ENCODE results near the gene CRYGC. TPM values are rescaled to one million over a fixed set of nuclear protein-coding genes. Genes with fewer than 3 reads are reported as not detected.

CRYGC gene
- total and polyA plus RNA-seq, 2 experiments from 2014 or later: not detected

DNA sequence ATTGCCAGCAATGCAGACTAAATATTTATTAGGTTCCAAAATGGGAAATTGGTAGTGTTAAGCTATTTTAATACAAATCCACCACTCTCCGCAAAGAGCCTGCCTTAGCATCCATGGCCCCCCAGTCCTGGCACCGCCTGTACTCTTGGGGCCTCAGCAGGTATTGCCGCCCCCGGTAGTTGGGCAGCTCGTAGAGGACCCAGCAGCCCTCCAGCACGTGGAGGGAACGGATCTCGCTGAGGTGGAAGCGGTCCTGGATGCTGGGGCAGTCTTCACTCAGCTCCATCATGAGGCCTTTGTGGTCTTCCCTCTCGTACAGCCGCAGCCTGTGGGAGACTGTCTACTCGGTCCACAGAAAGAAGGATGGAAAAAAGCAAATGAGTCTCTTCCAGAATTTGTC is 1.5 kb downstream of the CRYGC start (continued):
- TF ChIP-seq, protein P1, sequence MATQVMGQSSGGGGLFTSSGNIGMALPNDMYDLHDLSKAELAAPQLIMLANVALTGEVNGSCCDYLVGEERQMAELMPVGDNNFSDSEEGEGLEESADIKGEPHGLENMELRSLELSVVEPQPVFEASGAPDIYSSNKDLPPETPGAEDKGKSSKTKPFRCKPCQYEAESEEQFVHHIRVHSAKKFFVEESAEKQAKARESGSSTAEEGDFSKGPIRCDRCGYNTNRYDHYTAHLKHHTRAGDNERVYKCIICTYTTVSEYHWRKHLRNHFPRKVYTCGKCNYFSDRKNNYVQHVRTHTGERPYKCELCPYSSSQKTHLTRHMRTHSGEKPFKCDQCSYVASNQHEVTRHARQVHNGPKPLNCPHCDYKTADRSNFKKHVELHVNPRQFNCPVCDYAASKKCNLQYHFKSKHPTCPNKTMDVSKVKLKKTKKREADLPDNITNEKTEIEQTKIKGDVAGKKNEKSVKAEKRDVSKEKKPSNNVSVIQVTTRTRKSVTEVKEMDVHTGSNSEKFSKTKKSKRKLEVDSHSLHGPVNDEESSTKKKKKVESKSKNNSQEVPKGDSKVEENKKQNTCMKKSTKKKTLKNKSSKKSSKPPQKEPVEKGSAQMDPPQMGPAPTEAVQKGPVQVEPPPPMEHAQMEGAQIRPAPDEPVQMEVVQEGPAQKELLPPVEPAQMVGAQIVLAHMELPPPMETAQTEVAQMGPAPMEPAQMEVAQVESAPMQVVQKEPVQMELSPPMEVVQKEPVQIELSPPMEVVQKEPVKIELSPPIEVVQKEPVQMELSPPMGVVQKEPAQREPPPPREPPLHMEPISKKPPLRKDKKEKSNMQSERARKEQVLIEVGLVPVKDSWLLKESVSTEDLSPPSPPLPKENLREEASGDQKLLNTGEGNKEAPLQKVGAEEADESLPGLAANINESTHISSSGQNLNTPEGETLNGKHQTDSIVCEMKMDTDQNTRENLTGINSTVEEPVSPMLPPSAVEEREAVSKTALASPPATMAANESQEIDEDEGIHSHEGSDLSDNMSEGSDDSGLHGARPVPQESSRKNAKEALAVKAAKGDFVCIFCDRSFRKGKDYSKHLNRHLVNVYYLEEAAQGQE (IDR thresholded peaks at IDR 0.05; ENCODE audit: unreplicated experiment): no peak
- TF ChIP-seq NANOG (IDR thresholded peaks at IDR 0.05; ENCODE audit: borderline replicate concordance): no peak
- no peak for TF ChIP-seq POLR2AphosphoS5 (IDR thresholded peaks at IDR 0.05; ENCODE audit: low read depth)
- TF ChIP-seq CREB1 (CRISPR knock-in tag; IDR thresholded peaks at IDR 0.05; ENCODE audit: low read depth): no peak

- H4K20me1 ChIP-seq (replicated peaks; ENCODE audit: insufficient read depth): no peaks in the 10 kb centered on the region
- DNase-seq (ENCODE audit: low spot score): no peak
- H2AFZ ChIP-seq: no peak overlapping the region
- H3K27ac Mint-ChIP-seq: no peak overlapping the region
- H3K4me1 ChIP-seq (ENCODE audit: insufficient read depth): peaks cover 9% of the 10 kb centered on the region; the same call in 1 of the 2 replicates
- H3K4me3 Mint-ChIP-seq: no peak overlapping the region
- no peaks in the 10 kb centered on the region for H3K79me2 ChIP-seq (replicated peaks; ENCODE audit: insufficient read depth)
- H3K9me2 ChIP-seq (ENCODE audit: insufficient read depth): no peaks in the 10 kb centered on the region
- no peak overlapping the region for H3K4me2 ChIP-seq
- peaks cover 16% of the 10 kb centered on the region for H3K27me3 Mint-ChIP-seq (ENCODE audit: insufficient read depth, low read depth, poor library complexity)
- H3K36me3 ChIP-seq (ENCODE audit: insufficient read depth): no peaks in the 10 kb centered on the region
- H3F3A ChIP-seq (replicated peaks; ENCODE audit: low read depth): no peaks in the 10 kb centered on the region
- H3K36me3 Mint-ChIP-seq (ENCODE audit: low read depth): no peaks in the 10 kb centered on the region
- no peak overlapping the region for H3K4me3 ChIP-seq
- ATAC-seq: no peak
- H3K4me1 Mint-ChIP-seq: peaks cover 16% of the 10 kb centered on the region
- no peaks in the 10 kb centered on the region for H3K27me3 ChIP-seq (ENCODE audit: insufficient read depth)
- no peaks in the 10 kb centered on the region for H3K9me3 Mint-ChIP-seq
- H3K27ac ChIP-seq (ENCODE audit: low read depth): no peak overlapping the region
- TF ChIP-seq EZH2 (IDR thresholded peaks at IDR 0.05; ENCODE audit: low read depth, unreplicated experiment) (no peak), CREB1 (CRISPR knock-in tag; IDR thresholded peaks at IDR 0.05; ENCODE audit: low read depth) (no peak), STAT1 (IDR thresholded peaks at IDR 0.05; ENCODE audit: unreplicated experiment) (no peak), JUNB (IDR thresholded peaks at IDR 0.05; ENCODE audit: unreplicated experiment) (no peak), POLR2AphosphoS5 (IDR thresholded peaks at IDR 0.05; ENCODE audit: low read depth) (no peak), ETS1 (IDR thresholded peaks at IDR 0.05) (no peak), NANOG (IDR thresholded peaks at IDR 0.05; ENCODE audit: borderline replicate concordance) (no peak), ZNF331 (CRISPR knock-in tag; IDR thresholded peaks at IDR 0.05; ENCODE audit: low read depth) (no peak), EZH2phosphoT487 (IDR thresholded peaks at IDR 0.05; ENCODE audit: unreplicated experiment) (no peak), CTCF (conservative IDR thresholded peaks at IDR 0.05; ENCODE audit: low read depth in 2 of 2) (no peak), ZNF114 (CRISPR knock-in tag; IDR thresholded peaks at IDR 0.05) (no peak)
- TF ChIP-seq, protein P2, sequence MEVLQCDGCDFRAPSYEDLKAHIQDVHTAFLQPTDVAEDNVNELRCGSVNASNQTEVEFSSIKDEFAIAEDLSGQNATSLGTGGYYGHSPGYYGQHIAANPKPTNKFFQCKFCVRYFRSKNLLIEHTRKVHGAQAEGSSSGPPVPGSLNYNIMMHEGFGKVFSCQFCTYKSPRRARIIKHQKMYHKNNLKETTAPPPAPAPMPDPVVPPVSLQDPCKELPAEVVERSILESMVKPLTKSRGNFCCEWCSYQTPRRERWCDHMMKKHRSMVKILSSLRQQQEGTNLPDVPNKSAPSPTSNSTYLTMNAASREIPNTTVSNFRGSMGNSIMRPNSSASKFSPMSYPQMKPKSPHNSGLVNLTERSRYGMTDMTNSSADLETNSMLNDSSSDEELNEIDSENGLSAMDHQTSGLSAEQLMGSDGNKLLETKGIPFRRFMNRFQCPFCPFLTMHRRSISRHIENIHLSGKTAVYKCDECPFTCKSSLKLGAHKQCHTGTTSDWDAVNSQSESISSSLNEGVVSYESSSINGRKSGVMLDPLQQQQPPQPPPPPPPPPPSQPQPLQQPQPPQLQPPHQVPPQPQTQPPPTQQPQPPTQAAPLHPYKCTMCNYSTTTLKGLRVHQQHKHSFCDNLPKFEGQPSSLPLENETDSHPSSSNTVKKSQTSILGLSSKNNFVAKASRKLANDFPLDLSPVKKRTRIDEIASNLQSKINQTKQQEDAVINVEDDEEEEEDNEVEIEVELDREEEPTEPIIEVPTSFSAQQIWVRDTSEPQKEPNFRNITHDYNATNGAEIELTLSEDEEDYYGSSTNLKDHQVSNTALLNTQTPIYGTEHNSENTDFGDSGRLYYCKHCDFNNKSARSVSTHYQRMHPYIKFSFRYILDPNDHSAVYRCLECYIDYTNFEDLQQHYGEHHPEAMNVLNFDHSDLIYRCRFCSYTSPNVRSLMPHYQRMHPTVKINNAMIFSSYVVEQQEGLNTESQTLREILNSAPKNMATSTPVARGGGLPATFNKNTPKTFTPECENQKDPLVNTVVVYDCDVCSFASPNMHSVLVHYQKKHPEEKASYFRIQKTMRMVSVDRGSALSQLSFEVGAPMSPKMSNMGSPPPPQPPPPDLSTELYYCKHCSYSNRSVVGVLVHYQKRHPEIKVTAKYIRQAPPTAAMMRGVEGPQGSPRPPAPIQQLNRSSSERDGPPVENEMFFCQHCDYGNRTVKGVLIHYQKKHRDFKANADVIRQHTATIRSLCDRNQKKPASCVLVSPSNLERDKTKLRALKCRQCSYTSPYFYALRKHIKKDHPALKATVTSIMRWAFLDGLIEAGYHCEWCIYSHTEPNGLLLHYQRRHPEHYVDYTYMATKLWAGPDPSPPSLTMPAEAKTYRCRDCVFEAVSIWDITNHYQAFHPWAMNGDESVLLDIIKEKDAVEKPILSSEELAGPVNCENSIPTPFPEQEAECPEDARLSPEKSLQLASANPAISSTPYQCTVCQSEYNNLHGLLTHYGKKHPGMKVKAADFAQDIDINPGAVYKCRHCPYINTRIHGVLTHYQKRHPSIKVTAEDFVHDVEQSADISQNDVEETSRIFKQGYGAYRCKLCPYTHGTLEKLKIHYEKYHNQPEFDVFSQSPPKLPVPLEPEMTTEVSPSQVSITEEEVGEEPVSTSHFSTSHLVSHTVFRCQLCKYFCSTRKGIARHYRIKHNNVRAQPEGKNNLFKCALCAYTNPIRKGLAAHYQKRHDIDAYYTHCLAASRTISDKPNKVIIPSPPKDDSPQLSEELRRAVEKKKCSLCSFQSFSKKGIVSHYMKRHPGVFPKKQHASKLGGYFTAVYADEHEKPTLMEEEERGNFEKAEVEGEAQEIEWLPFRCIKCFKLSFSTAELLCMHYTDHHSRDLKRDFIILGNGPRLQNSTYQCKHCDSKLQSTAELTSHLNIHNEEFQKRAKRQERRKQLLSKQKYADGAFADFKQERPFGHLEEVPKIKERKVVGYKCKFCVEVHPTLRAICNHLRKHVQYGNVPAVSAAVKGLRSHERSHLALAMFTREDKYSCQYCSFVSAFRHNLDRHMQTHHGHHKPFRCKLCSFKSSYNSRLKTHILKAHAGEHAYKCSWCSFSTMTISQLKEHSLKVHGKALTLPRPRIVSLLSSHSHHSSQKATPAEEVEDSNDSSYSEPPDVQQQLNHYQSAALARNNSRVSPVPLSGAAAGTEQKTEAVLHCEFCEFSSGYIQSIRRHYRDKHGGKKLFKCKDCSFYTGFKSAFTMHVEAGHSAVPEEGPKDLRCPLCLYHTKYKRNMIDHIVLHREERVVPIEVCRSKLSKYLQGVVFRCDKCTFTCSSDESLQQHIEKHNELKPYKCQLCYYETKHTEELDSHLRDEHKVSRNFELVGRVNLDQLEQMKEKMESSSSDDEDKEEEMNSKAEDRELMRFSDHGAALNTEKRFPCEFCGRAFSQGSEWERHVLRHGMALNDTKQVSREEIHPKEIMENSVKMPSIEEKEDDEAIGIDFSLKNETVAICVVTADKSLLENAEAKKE (CRISPR knock-in tag; IDR thresholded peaks at IDR 0.05): no peak
These were observed 2.5 kb downstream of the CRYGC start for GRCh38 chr2:208127090-208127489.
